ENCODE results near the gene IAH1. TPM values are rescaled to one million over a fixed set of nuclear protein-coding genes. Genes with fewer than 3 reads are reported as not detected.

The IAH1 gene
- total and polyA plus RNA-seq, 10 donors = 29.7 to 76.5 (median 39.3) TPM

DNA sequence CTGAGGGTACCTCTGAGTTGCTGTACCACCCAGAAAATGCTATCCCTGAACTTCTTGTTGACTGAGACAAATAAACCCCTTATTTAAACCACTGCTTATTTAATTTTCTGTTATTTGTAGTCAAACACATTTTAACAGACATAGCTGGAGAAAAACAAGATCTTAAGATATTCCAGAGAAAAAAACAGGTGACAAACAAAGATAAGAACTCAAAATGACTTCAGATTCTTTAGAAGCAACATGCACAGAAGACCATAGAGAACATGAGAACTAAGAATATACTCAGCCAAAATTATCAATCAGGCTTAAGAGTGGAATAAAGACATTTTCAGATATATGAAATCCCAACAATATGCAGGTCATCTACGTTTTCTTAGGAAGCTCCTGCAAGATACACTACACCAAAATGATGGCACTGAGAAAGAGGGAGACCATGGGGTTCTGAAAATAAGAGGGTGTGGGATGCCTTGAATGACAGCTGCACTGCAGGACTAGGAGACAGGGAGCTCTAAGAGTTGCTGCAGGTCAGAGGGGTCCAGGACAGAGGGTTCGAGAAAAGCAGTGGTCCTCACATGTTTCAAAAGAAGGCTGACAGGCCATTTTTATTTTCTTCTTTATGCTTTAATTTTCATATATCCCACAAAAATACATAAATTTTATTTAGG is 42.9 kb downstream of the IAH1 start:
- intact Hi-C loops (cut with DNase I; ENCODE audit: low total_unique reads) = no loop called here
- Histone ChIP-seq H3K27me3 (replicated peaks in 1 of 7) (no peaks in the 10 kb centered on the region), H3K4me3 (no peak overlapping the region), H3K9me3 (no peaks in the 10 kb centered on the region), H3K27ac (no peak overlapping the region), H3K4me1 (no peaks in the 10 kb centered on the region), H3K36me3 (peaks cover 0 to 99% (median 64%) of the 10 kb centered on the region in 6 donors)
- no peak for TF ChIP-seq POLR2AphosphoS5 (IDR thresholded peaks at IDR 0.05)
- no peak for TF ChIP-seq POLR2A (IDR thresholded peaks at IDR 0.05)
- TF ChIP-seq, protein P1, sequence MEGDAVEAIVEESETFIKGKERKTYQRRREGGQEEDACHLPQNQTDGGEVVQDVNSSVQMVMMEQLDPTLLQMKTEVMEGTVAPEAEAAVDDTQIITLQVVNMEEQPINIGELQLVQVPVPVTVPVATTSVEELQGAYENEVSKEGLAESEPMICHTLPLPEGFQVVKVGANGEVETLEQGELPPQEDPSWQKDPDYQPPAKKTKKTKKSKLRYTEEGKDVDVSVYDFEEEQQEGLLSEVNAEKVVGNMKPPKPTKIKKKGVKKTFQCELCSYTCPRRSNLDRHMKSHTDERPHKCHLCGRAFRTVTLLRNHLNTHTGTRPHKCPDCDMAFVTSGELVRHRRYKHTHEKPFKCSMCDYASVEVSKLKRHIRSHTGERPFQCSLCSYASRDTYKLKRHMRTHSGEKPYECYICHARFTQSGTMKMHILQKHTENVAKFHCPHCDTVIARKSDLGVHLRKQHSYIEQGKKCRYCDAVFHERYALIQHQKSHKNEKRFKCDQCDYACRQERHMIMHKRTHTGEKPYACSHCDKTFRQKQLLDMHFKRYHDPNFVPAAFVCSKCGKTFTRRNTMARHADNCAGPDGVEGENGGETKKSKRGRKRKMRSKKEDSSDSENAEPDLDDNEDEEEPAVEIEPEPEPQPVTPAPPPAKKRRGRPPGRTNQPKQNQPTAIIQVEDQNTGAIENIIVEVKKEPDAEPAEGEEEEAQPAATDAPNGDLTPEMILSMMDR (IDR thresholded peaks at IDR 0.05 in 8 of 11, conservative IDR thresholded peaks at IDR 0.05 in 3 of 11) = no peak
- WGBS, 5 donors = 67 to 98% (median 91%) methylated on average over 2 of the region's 2 CpGs
- no peak for DNase-seq

DNA sequence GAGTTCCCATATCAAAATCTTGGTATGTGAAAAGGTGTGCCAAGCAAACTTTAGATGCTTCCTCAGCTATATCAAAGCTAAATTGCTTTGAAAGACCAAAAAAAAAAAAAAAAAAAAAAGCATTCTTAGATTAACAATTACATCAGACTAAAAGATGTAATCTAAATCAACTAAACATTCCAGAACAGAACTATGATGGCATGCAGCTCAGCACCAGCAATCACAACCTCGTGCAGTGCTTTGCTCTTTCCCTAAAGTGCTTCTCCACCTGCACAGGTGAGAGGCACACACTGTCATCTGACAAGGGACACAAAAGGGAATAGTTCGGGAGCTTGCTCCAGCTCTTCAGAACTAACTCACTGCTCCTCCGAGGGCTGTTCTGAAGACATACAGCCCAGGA is 43.8 kb downstream of the IAH1 start:
- Histone ChIP-seq H3K9me3 (no peaks in the 10 kb centered on the region), H3K27me3 (replicated peaks in 1 of 7) (no peaks in the 10 kb centered on the region), H3K4me1 (no peaks in the 10 kb centered on the region), H3K27ac (no peak overlapping the region), H3K4me3 (no peak overlapping the region), H3K36me3 (peaks cover 0 to 99% (median 61%) of the 10 kb centered on the region in 6 donors)
- 88 to 96% (median 94%) methylated on average over 3 of the region's 3 CpGs for WGBS, 5 donors
- TF ChIP-seq, protein P1 (IDR thresholded peaks at IDR 0.05 in 8 of 11, conservative IDR thresholded peaks at IDR 0.05 in 3 of 11) = no peak
- TF ChIP-seq POLR2AphosphoS5 (IDR thresholded peaks at IDR 0.05) = no peak
- TF ChIP-seq POLR2A (IDR thresholded peaks at IDR 0.05) = no peak
- DNase-seq = no peak
- intact Hi-C loops (cut with DNase I; ENCODE audit: low total_unique reads) = no loop called here

DNA sequence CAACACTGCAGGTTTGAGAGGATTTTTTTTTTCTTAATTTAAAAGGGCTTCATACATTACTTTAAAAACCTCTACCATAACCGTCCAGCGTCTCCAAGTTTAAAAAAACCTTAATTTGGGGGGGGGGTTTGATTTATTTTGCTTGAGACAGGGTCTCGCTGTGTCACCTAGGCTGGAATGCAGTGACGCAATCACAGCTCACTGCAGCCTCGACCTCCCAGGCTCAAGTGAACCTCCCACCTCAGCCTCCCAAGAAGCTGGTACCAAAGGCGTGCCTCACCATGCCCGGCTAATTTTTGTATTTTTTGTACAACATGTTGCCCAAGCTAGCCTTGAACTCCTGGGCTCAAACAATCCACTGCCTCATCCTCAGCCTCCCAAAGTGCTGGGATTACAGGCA is 44.4 kb downstream of the IAH1 start:
- 93 to 97% (median 95%) methylated on average over 7 of the region's 7 CpGs for WGBS, 5 donors
- intact Hi-C loops (cut with DNase I; ENCODE audit: low total_unique reads) = no loop called here
- H3K27me3 ChIP-seq (replicated peaks in 1 of 7) = no peaks in the 10 kb centered on the region
- no peaks in the 10 kb centered on the region for H3K9me3 ChIP-seq
- H3K27ac ChIP-seq = no peak overlapping the region
- peaks cover 0 to 99% (median 59%) of the 10 kb centered on the region in 6 donors for H3K36me3 ChIP-seq
- DNase-seq = no peak
- H3K4me3 ChIP-seq = no peak overlapping the region
- H3K4me1 ChIP-seq = no peaks in the 10 kb centered on the region
- TF ChIP-seq, protein P1 (IDR thresholded peaks at IDR 0.05 in 8 of 11, conservative IDR thresholded peaks at IDR 0.05 in 3 of 11) = no peak
- TF ChIP-seq POLR2A (IDR thresholded peaks at IDR 0.05) = no peak
- no peak for TF ChIP-seq POLR2AphosphoS5 (IDR thresholded peaks at IDR 0.05)

DNA sequence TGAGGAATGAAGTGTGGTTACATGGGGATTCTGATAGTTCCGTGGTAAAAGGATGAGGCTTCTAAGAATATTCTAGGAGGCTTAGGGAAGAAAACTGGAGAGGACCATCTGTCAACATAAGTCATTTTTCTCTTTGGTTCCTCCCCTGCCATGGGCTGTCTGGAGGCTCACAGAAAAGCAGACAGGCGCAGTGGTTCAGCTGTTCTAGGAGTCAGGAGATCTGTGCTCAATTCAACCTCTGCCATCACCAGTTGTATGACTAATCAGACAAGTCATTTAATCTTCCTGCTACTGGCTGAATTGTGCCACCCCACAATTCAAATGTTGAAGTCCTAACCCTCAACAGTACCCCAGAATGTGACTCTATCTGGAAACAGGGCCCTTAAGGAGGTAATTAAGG is 44.9 kb downstream of the IAH1 start:
- H3K27ac ChIP-seq = no peak overlapping the region
- H3K4me3 ChIP-seq = no peak overlapping the region
- 90 to 99% (median 97%) methylated on average over 2 of the region's 2 CpGs for WGBS, 5 donors
- H3K36me3 ChIP-seq = peaks cover 0 to 99% (median 62%) of the 10 kb centered on the region in 6 donors
- DNase-seq = no peak
- intact Hi-C loops (cut with DNase I; ENCODE audit: low total_unique reads) = no loop called here
- no peaks in the 10 kb centered on the region for H3K27me3 ChIP-seq (replicated peaks in 1 of 7)
- TF ChIP-seq, protein P1 (IDR thresholded peaks at IDR 0.05 in 8 of 11, conservative IDR thresholded peaks at IDR 0.05 in 3 of 11) = no peak
- no peak for TF ChIP-seq POLR2AphosphoS5 (IDR thresholded peaks at IDR 0.05)
- TF ChIP-seq POLR2A (IDR thresholded peaks at IDR 0.05) = no peak
- H3K9me3 ChIP-seq = no peaks in the 10 kb centered on the region
- H3K4me1 ChIP-seq = no peaks in the 10 kb centered on the region
